Bronchial epithelial cell (primary cell): ENCODE measurements around the gene CSNK1E. TPM values are rescaled to one million over a fixed set of nuclear protein-coding genes. Genes with fewer than 3 reads are reported as not detected.
A peak's percentile ranks its signal among the peaks of the same experiment; 100 is the strongest.

Experiments
- DNase-seq: peaks from one replicate; pipeline ENCODE4 v3.0.0-alpha.2; 2010; ENCODE audit warnings: low read depth
- FAIRE-seq: peaks from 2 replicates; lab custom pipeline; 2011; peaks lifted over from hg19 to GRCh38; lab: Jason Lieb, UNC
- H3K27me3 ChIP-seq: 2 replicates; pipeline ENCODE4 v1.5.1; 2011; ENCODE audit warnings: low read length; ENCODE audit not compliant: control insufficient read depth, insufficient read depth
- H3K36me3 ChIP-seq: 2 replicates; pipeline ENCODE4 v1.5.1; 2011; ENCODE audit warnings: low read length; ENCODE audit not compliant: control insufficient read depth, insufficient read depth
- H3K4me3 ChIP-seq: 2 replicates; pipeline ENCODE4 v1.5.1; 2011; ENCODE audit warnings: mild to moderate bottlenecking, low read depth, low read length, control low read depth
- CTCF ChIP-seq: IDR thresholded peaks from 2 replicates; pipeline ENCODE4 v1.5.1; 2011; ENCODE audit warnings: mild to moderate bottlenecking, moderate library complexity, low read length, control low read depth, inconsistent platforms; ENCODE audit not compliant: insufficient read depth, severe bottlenecking
- total RNA-seq: library from RNA; depleted of rRNA; stranded (reverse); fragments of >200 nt; gene quantifications from 2 replicates; pipeline ENCODE4 v1.2.1, GENCODE V29; 2014

CSNK1E gene
- total RNA-seq, 1 donor from 2014 or later: 181 TPM

- TF ChIP-seq CTCF: peak; percentile 98
- H3K27me3 ChIP-seq: no peaks in the 10 kb centered on the region
- FAIRE-seq: no peak
- peaks cover 4% of the 10 kb centered on the region for H3K36me3 ChIP-seq
- H3K4me3 ChIP-seq: no peak overlapping the region
- DNase-seq: no peak
Observed at GRCh38 chr22:38353142-38353629, 36.0 kb upstream of the CSNK1E start.

- no peak overlapping the region for H3K4me3 ChIP-seq
- DNase-seq (no peak), FAIRE-seq (no peak)
- H3K36me3 ChIP-seq: peaks cover 4% of the 10 kb centered on the region
- H3K27me3 ChIP-seq: no peaks in the 10 kb centered on the region
- TF ChIP-seq CTCF: no peak
Observed at GRCh38 chr22:38352436-38352835, 35.2 kb upstream of the CSNK1E start.

GRCh38 chr22:38350444-38351359 lies 33.5 kb upstream of the CSNK1E start:
- peaks cover 4% of the 10 kb centered on the region for H3K36me3 ChIP-seq
- no peak overlapping the region for H3K4me3 ChIP-seq
- DNase-seq (no peak), FAIRE-seq (peak; percentile 95)
- TF ChIP-seq CTCF: no peak
- no peaks in the 10 kb centered on the region for H3K27me3 ChIP-seq

- TF ChIP-seq CTCF: no peak
- Histone ChIP-seq H3K36me3 (peaks cover 2% of the 10 kb centered on the region), H3K4me3 (no peak overlapping the region), H3K27me3 (no peaks in the 10 kb centered on the region)
- no peak for FAIRE-seq
- DNase-seq: no peak
Observed at GRCh38 chr22:38348751-38349496, 31.7 kb upstream of the CSNK1E start.

GRCh38 chr22:38347944-38348750 lies 30.9 kb upstream of the CSNK1E start:
- DNase-seq (peak; percentile 97), FAIRE-seq (peak; percentile 100)
- TF ChIP-seq CTCF: no peak
- no peak overlapping the region for H3K4me3 ChIP-seq
- H3K27me3 ChIP-seq: no peaks in the 10 kb centered on the region
- no peaks in the 10 kb centered on the region for H3K36me3 ChIP-seq
